RKO (cell line): ENCODE results near the gene CHCHD4.
"Not testable (repeated sequence)": the region's sequence is repeated elsewhere in the genome, so short reads cannot be mapped to it uniquely, and the experiment has no call there.

Source experiments
- DNase-seq: peaks from one replicate; pipeline ENCODE4 v3.0.0-alpha.2; 2016; ENCODE audit warnings: low spot score

The CHCHD4 gene

DNA sequence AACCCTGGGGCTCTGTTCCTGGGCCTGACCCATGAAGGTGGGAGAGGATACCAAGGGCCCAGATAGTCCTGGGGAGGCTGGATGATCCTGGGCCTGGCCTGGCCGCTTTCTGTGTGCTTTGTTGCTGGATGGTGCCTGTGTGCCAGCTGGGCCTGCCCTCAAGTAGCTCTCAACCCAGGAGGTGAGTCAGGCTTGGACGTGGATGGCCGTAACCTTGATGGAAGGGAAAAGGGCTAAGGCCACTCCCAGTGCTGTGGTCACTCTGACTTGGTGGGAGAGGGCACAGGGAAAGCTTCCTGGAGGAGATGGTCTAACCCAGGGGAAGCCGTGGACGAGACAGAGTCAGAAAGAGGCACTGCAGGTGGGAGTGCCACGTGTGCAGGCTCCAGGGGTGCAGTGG lies 9.6 kb upstream of the CHCHD4 start:
- no peak for DNase-seq

DNA sequence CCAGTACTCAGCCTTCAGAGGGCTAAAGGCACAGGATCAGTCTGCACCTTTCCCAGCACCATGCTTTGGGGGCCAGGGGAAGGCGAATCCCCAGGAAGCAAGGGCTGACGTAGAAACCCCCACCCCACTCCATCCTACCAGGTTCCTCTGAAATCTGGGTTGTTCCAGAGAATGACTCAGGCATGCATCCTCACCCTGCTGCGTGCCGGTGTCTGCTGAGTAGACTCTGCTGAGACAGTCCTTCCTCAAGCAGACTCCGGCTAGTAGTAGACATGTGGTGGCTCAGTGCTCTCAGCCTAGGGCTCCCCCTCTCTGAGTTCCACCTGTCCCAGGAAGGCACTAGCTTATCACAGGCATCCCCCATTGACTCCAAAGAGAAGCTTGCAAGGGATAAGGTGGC lies 9.2 kb upstream of the CHCHD4 start:
- DNase-seq = no peak

DNA sequence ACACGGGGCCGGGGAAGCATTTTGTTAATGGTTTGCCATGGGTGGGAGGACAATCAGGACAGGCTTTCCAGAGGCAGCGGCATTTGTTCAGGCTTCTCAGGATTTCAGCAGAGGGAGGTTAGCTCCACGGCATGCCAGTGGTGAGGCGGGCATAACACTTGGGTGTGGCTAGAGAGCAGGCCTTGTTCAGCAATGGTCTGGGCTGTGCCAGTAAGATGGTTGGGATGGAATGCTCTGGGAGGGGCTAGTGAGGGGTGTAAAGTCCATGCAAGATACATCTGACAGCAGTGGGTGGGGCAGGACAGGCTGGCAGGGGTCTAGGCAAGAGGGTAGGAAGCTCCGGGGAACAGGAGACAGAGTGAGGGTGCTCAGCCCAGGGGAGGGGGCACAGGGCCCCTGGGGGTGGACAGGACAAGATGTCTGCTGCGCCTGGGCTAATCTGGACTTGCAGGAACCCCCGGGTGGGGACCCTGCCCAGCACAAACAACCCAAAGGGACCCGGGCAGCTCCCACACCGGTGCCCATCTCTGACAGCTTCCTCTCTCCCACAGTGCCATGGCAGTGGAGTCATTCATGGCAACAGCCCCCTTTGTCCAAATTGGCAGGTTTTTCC lies 8.6 kb upstream of the CHCHD4 start:
- no peak for DNase-seq

DNA sequence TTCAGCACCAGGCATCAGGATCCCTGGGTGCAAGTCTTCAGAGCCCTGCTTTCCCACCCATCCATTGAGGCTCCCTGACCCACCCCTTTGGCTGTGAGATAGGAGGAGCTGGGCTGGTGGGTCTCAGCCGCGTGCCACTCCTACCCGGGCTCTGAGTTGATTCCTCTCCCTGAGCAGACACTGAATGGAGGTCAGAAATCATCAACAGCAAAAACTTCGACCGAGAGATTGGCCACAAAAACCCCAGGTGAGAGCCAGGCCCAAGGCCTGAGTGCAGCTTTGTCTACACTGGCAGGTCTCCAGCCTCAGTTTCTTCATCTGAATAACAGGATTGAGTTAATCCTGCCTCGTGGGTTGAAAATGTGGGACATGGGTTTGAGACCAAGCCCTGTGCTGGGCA lies 8.0 kb upstream of the CHCHD4 start:
- no peak for DNase-seq

DNA sequence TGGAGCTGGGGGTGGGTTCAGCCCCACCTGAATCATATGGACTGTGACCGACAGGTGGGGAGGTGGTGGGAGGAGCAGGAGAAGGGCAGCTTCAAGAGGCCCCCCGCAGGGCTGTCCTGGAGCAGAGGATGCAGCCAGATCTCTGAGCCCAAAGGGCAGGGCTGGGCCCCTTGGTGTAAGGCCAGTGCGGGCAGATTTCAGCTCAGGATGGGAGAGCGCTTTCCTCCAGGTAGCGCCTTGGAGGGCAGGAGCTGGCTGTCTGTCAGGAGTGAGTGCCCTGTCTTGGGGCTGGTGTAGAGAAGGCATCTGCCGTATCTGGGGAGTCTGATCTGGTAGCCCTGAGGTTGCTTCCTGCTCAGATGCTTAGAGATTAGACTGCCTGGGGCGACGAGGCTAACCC lies 7.5 kb upstream of the CHCHD4 start:
- no peak for DNase-seq

DNA sequence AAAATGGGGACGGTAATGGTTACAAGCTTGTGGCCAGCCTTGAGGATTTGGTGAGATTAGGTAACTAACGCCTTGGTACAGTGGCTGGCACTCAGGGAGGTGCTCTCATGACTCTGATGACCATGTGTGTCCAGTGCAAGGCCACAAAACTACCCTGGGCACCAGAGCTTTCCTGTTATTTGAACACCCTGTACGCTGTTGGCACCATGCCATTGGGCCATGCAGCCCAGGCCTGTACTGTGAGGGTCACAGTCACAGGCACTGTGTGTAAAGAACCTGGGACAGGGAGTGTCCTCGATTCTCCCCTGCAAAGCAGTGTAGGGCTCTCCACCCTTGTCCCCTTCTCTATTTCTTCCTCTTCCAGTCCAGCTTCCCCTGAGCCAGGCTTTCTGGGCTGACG lies 6.5 kb upstream of the CHCHD4 start:
- DNase-seq = no peak

DNA sequence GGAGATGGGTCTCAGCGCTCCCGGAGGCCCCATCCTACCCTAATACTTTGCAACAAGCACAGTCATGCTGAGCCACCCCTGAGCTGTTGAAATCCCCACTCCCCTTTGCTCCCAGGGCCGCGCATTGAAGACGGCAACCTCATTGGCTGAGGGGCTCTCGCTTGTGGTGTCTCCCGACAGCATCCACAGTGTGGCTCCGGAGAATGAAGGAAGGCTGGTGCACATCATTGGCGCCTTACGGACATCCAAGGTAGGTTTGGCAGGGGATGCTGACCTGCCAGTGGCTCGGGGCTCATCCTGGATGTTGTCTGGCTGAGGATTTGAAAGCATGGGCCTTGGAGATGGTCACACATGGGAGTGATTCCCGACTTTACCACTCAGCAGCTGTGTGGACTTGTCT lies 6.0 kb upstream of the CHCHD4 start:
- no peak for DNase-seq

DNA sequence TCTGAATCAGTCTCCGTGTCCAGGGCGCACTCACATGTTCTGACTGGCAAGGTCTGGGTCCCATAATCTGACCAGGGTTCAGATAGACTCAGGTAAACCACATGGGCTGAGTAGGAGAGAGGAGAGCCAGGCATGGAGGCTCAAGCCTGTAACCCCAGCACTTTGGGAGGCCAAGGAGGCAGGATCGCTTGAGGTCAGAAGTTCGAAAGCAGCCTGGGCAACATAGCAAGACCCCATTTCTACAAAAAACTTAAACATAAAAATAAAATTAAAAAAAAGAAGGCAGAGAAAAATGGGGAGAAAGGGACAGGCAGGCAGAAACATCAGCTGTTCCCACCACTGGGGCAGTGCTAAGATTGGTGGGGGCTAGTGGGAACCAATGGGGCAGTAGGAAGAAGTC lies 5.6 kb upstream of the CHCHD4 start:
- DNase-seq = no peak

DNA sequence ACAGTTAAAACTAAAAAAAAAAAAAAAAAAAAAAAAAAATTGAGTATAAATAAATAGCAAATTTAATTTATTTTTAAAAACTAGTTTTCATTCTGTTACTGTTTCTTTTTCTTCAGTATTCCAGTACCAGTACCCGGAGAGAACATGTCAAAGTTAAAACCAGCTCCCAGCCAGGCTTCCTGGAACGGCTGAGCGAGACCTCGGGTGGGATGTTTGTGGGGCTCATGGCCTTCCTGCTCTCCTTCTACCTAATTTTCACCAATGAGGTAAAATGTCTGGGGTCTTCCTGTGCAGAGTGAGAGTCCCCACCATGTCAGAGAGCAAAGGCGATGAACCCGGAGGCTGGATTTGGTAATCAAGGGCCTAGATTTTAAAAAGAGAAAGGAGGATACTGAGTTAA lies 4.6 kb upstream of the CHCHD4 start:
- DNase-seq = no peak

DNA sequence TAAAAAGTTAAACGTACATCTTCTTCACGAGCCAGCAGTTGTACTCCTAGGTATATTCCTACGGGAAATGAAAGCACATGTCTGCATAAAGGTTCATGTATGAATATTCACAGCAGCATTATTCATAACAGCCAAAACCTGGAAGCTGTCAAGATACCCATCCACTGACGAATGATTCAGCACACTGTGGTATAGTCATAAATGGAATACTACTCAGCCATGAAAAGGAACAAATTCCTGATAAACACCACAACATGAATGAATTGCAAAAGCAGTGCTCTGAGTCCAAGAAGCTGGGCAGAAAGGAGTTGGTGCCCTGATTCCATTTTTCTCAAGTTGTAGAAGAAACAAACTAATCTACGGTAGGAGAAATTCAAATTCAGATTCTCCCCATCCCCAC lies 4.1 kb upstream of the CHCHD4 start:
- no peak for DNase-seq

DNA sequence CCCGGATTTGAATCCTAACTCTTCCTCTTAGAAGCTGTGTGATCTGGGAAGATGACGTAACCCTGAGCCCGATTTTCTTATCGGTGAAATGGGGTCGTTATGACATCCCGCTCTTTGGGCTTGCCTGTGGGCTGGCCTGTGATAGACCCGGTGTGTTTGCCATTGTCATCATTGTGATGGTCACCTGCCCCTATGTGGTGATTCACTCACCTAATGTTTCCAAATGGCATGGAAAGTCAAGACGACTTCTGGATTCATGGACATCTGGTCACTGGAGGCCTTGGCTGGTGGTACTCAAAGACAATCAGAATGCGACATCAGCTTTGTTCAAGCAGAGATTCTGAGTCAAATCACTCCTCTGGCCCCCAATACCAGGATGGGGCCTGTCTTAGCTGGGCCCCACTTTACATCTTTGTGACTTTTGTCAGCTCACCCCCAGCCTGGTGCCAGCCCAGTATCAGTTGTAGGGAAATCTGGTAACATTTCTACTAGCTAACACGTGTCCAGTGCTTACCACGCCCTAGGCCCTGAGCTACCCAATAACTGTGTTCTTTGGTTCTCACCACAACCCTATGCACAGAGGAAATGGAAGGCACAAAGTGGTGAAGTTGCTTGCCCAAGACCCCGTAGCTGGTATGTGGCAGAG lies 3.0 kb upstream of the CHCHD4 start:
- no peak for DNase-seq

DNA sequence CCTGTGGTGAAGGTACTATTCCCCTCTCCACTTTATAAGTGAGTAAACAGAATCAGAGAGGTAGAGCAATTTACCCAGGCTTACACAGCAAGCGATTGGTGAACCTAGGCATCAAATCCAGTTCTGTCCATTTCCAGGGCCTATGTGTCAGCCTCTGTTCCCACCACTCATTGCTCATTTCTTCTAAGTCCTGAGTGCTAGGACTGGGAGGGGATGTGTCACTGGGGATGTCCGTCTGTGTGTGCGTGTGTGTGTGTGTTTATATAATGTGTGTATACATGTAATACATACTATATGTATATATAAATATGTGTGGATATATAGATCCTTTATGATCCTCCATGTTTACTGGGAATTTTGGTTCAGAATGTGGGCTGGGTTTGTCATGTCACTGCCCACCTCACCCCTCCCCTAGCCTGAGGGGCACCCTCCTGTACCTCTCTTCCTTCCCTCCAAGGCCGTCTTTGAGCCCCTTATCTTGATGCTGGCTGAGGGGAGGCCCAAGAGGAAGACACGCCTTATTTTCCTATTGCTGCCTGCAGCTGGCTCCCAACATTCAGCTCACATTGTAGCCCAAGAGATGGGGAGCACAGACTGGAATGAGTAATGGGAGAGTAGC lies 2.3 kb upstream of the CHCHD4 start:
- DNase-seq = peak; percentile 37

DNA sequence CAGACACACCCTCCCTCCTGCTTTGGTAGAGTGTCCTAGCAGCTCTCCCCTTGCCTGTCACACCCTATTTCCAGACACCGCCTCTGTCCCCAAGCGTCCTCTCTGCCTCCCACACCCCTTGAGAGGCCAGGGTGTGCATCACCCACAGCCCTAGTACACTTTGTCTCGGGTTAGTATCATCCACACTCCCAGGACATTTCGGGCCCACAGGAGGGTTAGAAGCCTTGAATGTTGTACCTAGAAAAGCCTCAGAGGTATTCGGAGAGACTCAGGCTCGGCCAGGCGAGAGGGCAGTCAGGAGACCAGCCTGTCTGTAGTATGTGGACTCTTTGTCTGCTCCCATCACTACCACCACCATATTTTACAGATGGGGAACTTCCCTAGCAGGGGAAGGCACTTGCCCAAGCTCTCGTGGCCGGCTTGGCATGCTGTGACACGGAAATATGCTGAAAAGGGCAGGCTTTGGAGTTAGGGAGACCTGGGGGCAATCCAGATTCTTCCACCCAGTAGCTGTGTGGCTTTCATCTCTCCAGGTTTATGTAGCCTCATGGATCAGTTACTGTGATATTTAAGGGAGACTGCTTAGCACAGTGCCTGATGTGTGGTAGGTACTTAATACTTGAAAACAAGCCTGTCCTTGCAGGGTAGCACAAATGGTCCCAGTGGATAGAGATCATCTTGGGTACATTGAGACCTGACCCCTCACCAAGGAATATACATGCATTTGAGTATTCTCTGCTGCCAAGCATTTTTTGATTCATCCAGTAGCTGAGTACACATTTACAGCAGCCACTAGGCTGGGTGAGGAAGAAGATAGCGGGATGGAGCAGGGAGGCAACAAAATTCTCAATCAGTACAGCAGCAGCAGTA lies 1.6 kb upstream of the CHCHD4 start:
- DNase-seq = no peak

DNA sequence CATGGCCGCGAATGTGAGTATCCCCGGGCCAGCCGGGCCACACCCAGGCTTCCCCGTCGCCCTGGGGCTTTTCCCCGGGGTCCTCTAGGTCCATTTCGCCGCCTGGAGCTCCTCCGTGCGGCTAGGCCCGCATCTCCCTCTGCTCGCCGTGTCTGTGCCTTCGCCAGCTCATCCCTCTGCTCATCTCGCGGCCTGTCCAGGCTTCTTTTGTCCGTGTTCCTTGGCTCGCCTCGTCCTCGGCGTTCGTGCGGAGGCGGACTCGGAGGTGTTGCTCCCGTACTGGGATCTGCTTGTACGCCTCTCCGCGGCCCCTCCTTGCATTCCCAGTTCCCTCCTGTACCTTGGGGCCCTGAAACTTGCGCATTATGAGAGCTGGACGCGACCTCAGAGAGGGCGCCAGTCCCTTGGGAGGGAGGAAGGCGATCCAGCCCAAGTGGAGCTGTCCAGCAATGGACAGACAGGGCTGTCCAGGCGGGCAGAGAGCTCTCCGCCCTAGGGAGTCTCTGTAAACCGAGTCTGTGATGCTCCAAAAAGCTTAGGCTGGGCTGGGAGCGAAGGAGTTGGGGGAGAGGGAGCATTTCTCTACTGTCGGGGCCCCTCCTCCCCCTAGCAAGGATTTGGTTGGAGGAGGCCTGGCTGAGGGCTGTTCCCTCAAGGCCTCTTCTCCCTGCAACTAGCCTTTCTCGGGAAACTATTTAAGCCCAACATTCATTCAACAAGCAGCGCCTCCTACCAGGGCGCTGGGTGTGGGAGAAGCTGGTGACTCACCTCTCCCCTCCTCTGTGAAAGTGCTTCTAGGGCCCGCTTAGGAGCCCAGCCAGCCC lies 735 bp upstream of the CHCHD4 start:
- DNase-seq = peak; percentile 92

DNA sequence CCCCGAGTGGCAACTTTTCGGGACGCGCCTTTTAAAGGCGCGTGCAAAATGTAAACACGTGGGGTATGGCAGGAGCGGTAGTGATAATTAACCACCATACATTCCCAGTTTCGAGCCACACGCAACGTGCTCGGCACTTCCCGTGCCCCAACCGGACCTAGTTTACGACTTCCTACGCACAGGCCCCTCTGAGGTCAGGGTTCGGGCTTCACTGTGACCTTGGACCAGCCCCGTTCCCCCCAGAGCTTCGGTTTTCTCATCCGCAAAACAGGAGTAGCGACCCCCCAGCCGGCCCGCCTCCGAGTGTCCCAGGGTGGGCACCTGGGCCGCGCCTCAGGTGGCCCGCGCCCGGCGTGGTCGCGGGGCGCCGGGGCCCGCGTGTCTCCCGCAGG lies 451 bp downstream of the CHCHD4 start:
- peak; percentile 80 for DNase-seq

DNA sequence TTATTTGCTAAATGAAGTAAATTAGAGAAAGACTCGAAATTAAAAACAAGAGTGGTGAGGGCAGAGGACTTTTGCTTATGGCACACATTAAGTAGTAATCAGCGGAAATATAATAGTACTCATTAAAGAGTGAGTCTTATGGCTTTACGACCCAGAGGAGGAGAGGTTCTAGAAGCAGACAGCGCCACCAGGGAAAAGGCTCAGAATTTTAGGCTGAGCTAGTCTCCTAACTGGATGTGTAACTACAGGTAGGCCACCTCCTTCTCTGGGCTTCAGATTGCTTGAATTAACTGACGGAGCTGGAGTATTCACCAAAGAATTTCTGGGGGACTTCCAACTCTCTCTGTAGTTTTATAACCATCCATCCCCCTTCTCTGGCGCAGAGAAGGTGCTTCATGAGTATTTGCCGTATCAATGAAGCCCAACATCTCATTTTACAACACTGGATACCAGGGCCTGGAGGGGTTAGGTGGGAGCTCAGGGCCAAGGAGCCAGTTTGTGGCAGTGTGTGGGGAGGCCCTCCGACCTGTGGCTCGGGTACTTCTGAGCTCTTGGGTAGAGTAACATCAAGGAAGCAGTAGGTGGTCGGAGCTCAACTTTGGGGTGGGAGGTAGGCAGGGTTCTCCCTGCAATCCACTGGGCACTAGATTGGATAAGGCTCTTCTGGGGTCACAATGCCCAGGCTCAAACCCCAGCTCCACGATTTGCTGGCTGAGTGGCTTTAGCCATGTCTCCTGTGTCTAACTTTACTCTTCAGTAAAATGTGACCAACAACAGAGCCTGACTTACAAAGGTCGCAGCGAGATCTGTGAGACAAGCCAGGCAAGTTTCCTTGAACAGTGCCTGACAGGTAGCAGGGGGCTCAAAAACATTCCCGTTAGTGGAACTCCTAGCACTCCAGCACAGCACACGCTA lies 1.1 kb downstream of the CHCHD4 start:
- peak; percentile 55 for DNase-seq

DNA sequence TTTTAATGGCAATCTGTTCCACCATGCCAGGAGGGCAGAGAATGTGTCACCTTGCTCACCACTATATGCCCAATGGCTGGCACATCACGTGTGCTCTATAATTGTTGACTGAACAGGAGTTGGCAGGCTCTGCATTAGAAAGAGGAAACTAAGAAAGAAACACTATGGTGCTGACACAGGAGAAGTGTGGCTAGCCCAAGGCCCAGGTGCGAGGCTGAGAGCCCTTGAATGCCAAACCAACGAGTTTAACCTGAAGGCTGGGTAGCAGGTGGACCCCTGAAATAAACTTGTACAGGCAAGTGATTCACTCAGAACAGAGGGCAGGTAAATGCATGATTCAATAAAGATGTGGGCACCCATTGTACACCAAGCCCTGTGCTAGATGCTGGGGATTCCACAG lies 2.4 kb downstream of the CHCHD4 start:
- no peak for DNase-seq

DNA sequence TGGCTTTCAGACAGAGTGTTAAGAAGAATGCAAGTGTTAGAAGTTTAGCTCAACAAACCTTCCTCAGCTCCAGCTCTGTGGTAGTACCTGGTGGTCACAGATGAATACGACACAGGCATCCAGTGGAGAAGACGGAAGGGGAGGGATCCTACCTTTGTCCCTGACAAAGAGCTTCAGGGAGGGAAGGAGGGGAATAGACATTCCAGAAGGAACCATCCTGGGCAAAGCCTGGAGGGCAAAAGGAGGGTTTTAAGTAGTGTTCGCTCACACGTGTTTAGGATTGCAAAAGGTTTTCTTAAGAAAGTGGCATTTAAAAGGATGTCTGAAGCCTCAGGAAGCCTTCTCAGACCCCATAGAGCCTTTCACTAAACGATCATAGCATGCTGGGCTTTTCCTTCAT lies 2.8 kb downstream of the CHCHD4 start:
- no peak for DNase-seq

DNA sequence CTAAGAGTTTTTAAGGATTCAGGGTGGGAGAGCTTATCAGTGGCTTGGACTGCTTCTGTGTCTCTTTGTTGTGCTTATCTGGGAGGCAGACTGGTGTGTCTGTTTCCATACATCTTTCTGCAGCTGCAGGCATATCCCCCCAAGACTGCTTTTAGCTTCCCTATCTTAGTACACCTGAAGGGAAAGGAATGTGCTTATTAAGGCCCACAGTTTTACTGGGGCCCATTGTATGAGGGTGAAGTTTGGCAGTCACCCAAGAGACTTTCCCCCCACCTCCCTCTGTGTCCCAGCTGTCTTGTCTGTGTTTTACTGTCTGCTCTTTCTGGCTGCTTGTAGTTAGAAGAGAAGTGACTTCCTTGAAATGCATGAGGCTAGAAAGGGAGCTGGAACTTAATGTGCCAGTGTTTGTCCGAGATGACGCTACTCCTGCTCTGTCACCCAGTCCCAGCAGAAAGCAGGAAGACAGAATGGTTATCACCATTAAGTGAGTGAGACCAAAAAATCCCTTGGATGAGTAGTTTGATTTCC lies 3.7 kb downstream of the CHCHD4 start:
- not testable (repeated sequence) for DNase-seq

DNA sequence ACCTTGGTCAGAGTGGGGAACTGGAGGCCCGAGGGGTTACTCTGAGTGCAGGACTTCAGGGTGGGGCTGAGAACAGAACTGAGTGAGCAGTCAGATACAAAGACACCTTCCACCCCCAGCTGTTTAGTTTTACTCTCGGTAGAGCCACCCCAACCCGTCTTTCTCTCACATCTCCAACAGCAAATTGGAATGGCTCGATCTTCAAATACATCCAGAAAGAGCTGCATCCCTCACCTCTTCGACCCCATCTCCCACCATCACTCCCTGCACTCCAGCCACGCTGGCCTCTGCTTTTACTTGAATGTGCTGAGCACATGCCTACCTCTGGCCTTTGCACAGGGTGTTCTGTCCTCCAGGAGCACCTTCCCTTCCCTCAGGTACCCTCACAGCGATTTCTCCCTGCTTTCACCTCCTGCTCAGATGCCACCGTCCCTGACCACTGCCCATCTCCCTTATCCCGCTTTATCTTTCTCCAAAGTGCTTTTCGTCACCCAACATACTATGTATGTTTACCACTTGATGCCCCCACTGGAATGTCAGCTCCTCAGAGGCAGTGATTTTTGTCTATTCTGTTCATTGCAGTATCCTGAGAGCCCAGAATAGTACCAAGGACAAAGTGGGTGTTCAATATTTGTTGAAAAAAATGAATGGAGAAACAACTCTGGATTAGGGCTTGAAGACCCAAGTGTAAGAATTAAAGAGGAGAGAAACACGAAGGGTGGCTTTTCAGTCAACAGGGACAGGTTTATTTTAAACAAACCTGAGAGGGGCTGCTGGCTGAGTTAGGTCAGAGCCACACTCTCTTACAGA lies 4.4 kb downstream of the CHCHD4 start:
- no peak for DNase-seq
